Astrocyte (in vitro differentiated cells and primary cell): ENCODE data around the gene OLFML3. TPM values are rescaled to one million over a fixed set of nuclear protein-coding genes. Genes with fewer than 3 reads are reported as not detected.

Source experiments
- DNase-seq: peaks from one replicate; pipeline ENCODE4 v3.0.0-alpha.2; 2010; ENCODE audit warnings: low read depth
- FAIRE-seq: peaks from 2 replicates; lab custom pipeline; 2011; peaks lifted over from hg19 to GRCh38; lab: Jason Lieb, UNC
- H2AFZ ChIP-seq: 2 replicates; pipeline ENCODE4 v1.6.0; 2012; ENCODE audit warnings: low read depth, low read length, inconsistent platforms
- H3K27ac ChIP-seq: 2 replicates; pipeline ENCODE4 v1.5.1; 2011; ENCODE audit warnings: low read depth, low read length, inconsistent platforms
- H3K27me3 ChIP-seq: 2 replicates; pipeline ENCODE4 v1.6.0; 2011; ENCODE audit warnings: low read length, inconsistent platforms; ENCODE audit not compliant: insufficient read depth
- H3K36me3 ChIP-seq: 2 replicates; pipeline ENCODE4 v1.5.1; 2011; ENCODE audit warnings: low read length, inconsistent platforms; ENCODE audit not compliant: insufficient read depth
- H3K4me1 ChIP-seq: 2 replicates; pipeline ENCODE4 v1.5.1; 2011; ENCODE audit warnings: low read length, inconsistent platforms; ENCODE audit not compliant: insufficient read depth
- H3K4me2 ChIP-seq: 2 replicates; pipeline ENCODE4 v1.6.0; 2012; ENCODE audit warnings: low read length, inconsistent platforms
- H3K4me3 ChIP-seq: 2 replicates; pipeline ENCODE4 v1.5.1; 2011; ENCODE audit warnings: low read depth, mild to moderate bottlenecking, low read length, inconsistent platforms; ENCODE audit not compliant: insufficient read depth
- H3K79me2 ChIP-seq: 2 replicates; pipeline ENCODE4 v1.6.0; 2012; ENCODE audit warnings: mild to moderate bottlenecking, low read length, inconsistent platforms; ENCODE audit not compliant: insufficient read depth
- H3K9ac ChIP-seq: 2 replicates; pipeline ENCODE4 v1.6.0; 2012; ENCODE audit warnings: mild to moderate bottlenecking, low read length, inconsistent platforms
- H3K9me3 ChIP-seq: 2 replicates; pipeline ENCODE4 v1.5.1; 2012; ENCODE audit warnings: low read depth, mild to moderate bottlenecking, low read length, inconsistent platforms; ENCODE audit not compliant: insufficient read depth
- H4K20me1 ChIP-seq: 2 replicates; pipeline ENCODE4 v1.6.0; 2012; ENCODE audit warnings: low read length, inconsistent platforms; ENCODE audit not compliant: insufficient read depth
- H3K27ac Mint-ChIP-seq: one replicate; pipeline ENCODE4 v1.8.0; 2021; ENCODE audit warnings: mild to moderate bottlenecking, mixed read lengths; ENCODE audit not compliant: unreplicated experiment
- H3K27me3 Mint-ChIP-seq: one replicate; pipeline ENCODE4 v1.8.0; 2021; ENCODE audit warnings: low read depth, mixed read lengths; ENCODE audit not compliant: unreplicated experiment
- H3K36me3 Mint-ChIP-seq: one replicate; pipeline ENCODE4 v1.8.0; 2021; ENCODE audit warnings: low read depth, mixed read lengths; ENCODE audit not compliant: unreplicated experiment
- H3K4me1 Mint-ChIP-seq: one replicate; pipeline ENCODE4 v1.8.0; 2021; ENCODE audit warnings: low read depth, mixed read lengths; ENCODE audit not compliant: unreplicated experiment
- H3K4me3 Mint-ChIP-seq: one replicate; pipeline ENCODE4 v1.8.0; 2021; ENCODE audit warnings: mild to moderate bottlenecking, moderate library complexity, mixed read lengths; ENCODE audit not compliant: unreplicated experiment
- H3K9me3 Mint-ChIP-seq: one replicate; pipeline ENCODE4 v1.8.0; 2021; ENCODE audit warnings: mild to moderate bottlenecking, mixed read lengths; ENCODE audit not compliant: unreplicated experiment
- EZH2 ChIP-seq: IDR thresholded peaks from 2 replicates; pipeline ENCODE4 v1.6.1; 2012; ENCODE audit warnings: mild to moderate bottlenecking, low read length, inconsistent platforms; ENCODE audit not compliant: insufficient read depth
- total RNA-seq: library from RNA; stranded (reverse); gene quantifications from 2 replicates; pipeline ENCODE4 v1.2.1, GENCODE V29; 2021
- TF ChIP-seq, protein P1 (sequence below): IDR thresholded peaks from 2 replicates; pipeline ENCODE4 v1.5.1; 2011; ENCODE audit warnings: low read depth, mild to moderate bottlenecking, inconsistent platforms, low read length, moderate library complexity; ENCODE audit not compliant: insufficient read depth

Gene OLFML3
- total RNA-seq, 1 donor from 2014 or later = 26.7 TPM

DNA sequence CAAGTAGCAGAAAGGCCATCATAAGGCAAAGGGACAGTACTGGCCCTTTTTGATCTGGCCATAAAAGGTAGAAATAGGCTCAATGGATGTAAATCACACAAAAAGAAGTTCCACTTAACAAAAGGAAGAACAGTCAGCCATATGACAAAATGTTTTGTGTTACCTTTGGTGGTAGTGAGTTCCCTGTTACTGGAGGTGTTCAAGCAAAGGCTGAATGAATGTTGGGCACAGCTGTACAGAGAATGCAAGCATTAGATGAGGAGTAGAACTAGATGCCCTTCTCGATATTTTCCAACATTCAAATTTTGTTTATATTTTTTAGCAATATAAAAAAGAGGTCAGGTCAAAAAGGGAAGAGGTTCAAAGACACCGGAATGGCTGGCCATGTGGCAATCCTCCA is 20.0 kb downstream of the OLFML3 start:
- H3K4me2 ChIP-seq = no peak overlapping the region
- no peak overlapping the region for H3K27ac Mint-ChIP-seq

DNA sequence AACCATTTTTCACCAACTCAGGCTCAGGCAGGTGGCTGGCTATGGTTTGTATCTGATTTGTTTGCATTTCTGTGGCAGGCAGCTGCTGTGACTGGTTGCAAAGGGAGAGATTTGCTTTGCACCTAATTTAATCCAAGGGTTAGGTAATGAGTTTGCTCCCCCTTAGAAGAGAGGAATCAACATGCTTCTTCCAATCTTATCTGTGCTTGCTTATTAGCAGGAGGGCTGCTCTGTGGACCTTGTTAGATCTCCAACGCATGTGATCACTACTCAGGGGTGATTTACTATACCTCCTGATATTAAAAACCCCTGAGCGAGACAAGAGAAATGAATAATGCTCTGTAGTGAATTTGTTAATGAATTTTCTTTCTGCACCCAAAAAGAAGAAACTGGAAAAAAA is 20.5 kb downstream of the OLFML3 start:
- H2AFZ ChIP-seq = no peak overlapping the region
- H3K27me3 Mint-ChIP-seq = peaks cover 5% of the 10 kb centered on the region
- H3K4me3 Mint-ChIP-seq = no peak overlapping the region

More for the DNA sequence above, 20.0 kb downstream of the OLFML3 start:
- no peak overlapping the region for H3K4me3 ChIP-seq
- no peak overlapping the region for H3K9ac ChIP-seq
- H3K36me3 Mint-ChIP-seq = peaks cover 2% of the 10 kb centered on the region
- FAIRE-seq = no peak
- peaks cover 9% of the 10 kb centered on the region for H3K9me3 Mint-ChIP-seq
- H3K27me3 Mint-ChIP-seq = peaks cover 5% of the 10 kb centered on the region
- no peak overlapping the region for H3K27ac ChIP-seq
- peaks cover 5% of the 10 kb centered on the region for H3K27me3 ChIP-seq
- no peaks in the 10 kb centered on the region for H3K4me1 ChIP-seq
- no peak overlapping the region for H2AFZ ChIP-seq
- H3K9me3 ChIP-seq = no peaks in the 10 kb centered on the region
- no peak for DNase-seq
- peaks cover 9% of the 10 kb centered on the region for H3K4me1 Mint-ChIP-seq
- no peak overlapping the region for H3K4me3 Mint-ChIP-seq
- H4K20me1 ChIP-seq = no peaks in the 10 kb centered on the region
- H3K79me2 ChIP-seq = no peaks in the 10 kb centered on the region
- no peak for TF ChIP-seq EZH2
- TF ChIP-seq, protein P1, sequence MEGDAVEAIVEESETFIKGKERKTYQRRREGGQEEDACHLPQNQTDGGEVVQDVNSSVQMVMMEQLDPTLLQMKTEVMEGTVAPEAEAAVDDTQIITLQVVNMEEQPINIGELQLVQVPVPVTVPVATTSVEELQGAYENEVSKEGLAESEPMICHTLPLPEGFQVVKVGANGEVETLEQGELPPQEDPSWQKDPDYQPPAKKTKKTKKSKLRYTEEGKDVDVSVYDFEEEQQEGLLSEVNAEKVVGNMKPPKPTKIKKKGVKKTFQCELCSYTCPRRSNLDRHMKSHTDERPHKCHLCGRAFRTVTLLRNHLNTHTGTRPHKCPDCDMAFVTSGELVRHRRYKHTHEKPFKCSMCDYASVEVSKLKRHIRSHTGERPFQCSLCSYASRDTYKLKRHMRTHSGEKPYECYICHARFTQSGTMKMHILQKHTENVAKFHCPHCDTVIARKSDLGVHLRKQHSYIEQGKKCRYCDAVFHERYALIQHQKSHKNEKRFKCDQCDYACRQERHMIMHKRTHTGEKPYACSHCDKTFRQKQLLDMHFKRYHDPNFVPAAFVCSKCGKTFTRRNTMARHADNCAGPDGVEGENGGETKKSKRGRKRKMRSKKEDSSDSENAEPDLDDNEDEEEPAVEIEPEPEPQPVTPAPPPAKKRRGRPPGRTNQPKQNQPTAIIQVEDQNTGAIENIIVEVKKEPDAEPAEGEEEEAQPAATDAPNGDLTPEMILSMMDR = no peak
- no peaks in the 10 kb centered on the region for H3K36me3 ChIP-seq

DNA sequence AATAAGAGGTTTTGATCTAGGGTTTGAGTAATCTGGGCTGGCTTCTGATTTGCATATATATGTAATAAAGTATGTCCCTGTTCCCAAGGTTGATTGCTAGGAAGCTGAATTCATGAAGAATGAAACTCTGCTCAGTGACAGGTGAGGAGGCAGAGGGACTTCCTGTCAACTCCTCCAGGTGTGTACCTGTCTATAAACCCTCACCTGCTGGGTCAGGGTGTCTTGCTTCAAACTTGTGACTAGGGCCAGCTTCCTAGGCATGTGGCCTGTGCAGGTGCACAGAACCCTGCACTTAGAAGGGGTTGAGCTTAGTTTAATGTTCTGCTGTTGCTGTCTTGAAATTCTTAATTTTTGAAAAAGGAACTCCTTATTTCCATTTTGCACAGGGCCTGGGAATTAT is 21.1 kb downstream of the OLFML3 start:
- DNase-seq (no peak), FAIRE-seq (no peak)
- TF ChIP-seq, protein P1 = no peak
- no peak for TF ChIP-seq EZH2
- H2AFZ ChIP-seq = no peak overlapping the region
- H3K4me1 Mint-ChIP-seq = peaks cover 9% of the 10 kb centered on the region
- no peaks in the 10 kb centered on the region for H3K36me3 Mint-ChIP-seq
- no peak overlapping the region for H3K4me3 ChIP-seq
- no peaks in the 10 kb centered on the region for H4K20me1 ChIP-seq
- H3K27ac Mint-ChIP-seq = no peak overlapping the region
- no peak overlapping the region for H3K27ac ChIP-seq
- H3K27me3 ChIP-seq = peaks cover 5% of the 10 kb centered on the region
- H3K4me2 ChIP-seq = no peak overlapping the region
- no peaks in the 10 kb centered on the region for H3K79me2 ChIP-seq
- no peaks in the 10 kb centered on the region for H3K36me3 ChIP-seq
- H3K9me3 ChIP-seq = no peaks in the 10 kb centered on the region
- H3K9me3 Mint-ChIP-seq = peaks cover 8% of the 10 kb centered on the region
- H3K9ac ChIP-seq = no peak overlapping the region
- no peak overlapping the region for H3K4me3 Mint-ChIP-seq
- no peaks in the 10 kb centered on the region for H3K4me1 ChIP-seq
- H3K27me3 Mint-ChIP-seq = peaks cover 5% of the 10 kb centered on the region

More for the DNA sequence above, 20.5 kb downstream of the OLFML3 start:
- no peak overlapping the region for H3K4me2 ChIP-seq
- no peak overlapping the region for H3K9ac ChIP-seq
- no peaks in the 10 kb centered on the region for H4K20me1 ChIP-seq
- H3K4me3 ChIP-seq = no peak overlapping the region
- H3K36me3 ChIP-seq = no peaks in the 10 kb centered on the region
- no peak overlapping the region for H3K27ac ChIP-seq
- H3K79me2 ChIP-seq = no peaks in the 10 kb centered on the region
- no peaks in the 10 kb centered on the region for H3K9me3 ChIP-seq
- FAIRE-seq (no peak), DNase-seq (no peak)
- H3K27me3 ChIP-seq = peaks cover 5% of the 10 kb centered on the region
- no peaks in the 10 kb centered on the region for H3K4me1 ChIP-seq
- no peak overlapping the region for H3K27ac Mint-ChIP-seq
- H3K9me3 Mint-ChIP-seq = peaks cover 7% of the 10 kb centered on the region
- H3K4me1 Mint-ChIP-seq = peaks cover 9% of the 10 kb centered on the region
- TF ChIP-seq, protein P1 = no peak
- TF ChIP-seq EZH2 = no peak
- H3K36me3 Mint-ChIP-seq = peaks cover 2% of the 10 kb centered on the region
